HG03565 (cell line): ENCODE measurements around the gene CST9L.

Experiments
- ATAC-seq: cut with Tn5 transposase; IDR thresholded peaks from one replicate; pipeline ENCODE4 v1.9.1; 2021; ENCODE audit warnings: mild to moderate bottlenecking, moderate library complexity; ENCODE audit not compliant: unreplicated experiment

The CST9L gene

DNA sequence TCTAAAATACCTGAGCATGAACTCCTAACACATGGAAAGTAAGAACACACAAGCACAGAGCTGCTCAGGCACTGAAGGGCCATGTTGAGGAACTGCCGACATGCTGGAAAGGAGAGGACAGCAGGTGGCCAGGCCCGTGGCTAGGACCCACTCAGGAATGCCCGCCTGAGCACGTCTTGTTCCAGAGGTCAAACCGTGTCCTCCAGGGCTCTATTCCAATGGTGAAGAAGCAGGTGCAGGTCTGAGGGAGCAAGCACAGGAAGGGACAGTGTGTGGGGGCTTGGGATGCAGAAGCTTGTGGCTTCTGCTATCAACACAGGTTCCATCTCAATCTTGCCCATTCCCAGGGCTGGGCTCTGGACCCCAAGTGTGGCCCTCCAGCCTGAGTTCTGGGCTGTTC is 20.7 kb downstream of the CST9L start:
- ATAC-seq = no peak

- no peak for ATAC-seq
These were observed 21.7 kb downstream of the CST9L start for GRCh38 chr20:23546435-23547144.

- ATAC-seq = no peak
These were observed 24.2 kb downstream of the CST9L start for GRCh38 chr20:23544133-23544532.

- ATAC-seq = no peak
These were observed 25.5 kb downstream of the CST9L start for GRCh38 chr20:23542801-23543200.

DNA sequence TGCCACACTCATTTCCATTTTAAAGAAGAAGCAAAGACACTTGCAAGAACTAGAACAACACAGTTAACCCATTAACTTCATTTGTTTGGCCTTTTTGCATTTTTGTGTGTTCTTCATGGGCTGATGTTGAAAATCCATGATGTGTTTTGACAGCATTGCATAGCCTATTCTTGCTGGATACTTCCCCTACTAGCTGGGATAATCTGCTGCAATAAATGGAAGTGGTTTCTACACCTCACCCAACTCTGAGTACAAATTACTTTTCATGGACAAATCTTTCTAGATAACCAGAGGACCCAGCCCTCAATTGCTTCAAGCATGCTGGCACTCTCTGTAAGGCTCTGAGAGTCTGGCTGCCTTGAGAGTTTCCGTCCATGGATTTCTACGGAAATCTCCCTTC is 26.5 kb downstream of the CST9L start:
- no peak for ATAC-seq

DNA sequence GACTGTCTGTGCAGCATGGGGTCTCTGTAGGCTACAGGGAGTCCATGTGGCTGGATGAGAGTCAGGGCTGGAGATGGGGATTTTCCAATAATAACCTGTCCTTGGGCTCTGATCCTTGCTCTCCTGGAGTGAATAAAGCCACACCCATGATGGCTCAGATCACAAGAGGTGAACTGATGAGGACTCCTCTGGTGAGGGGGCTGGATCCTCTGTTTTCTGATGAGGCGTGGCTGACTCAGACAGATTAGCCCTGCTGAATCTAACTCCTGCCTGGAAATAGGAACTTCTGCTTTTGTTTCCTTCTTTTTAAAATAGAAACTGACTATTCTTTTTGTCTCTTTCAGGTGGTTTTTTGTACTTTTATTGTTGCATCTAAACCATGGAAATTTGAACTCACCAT is 27.0 kb downstream of the CST9L start:
- no peak for ATAC-seq

GRCh38 chr20:23540624-23541023 is 27.7 kb downstream of the CST9L start:
- ATAC-seq = no peak

- ATAC-seq = no peak
These were observed 31.3 kb downstream of the CST9L start for GRCh38 chr20:23537030-23537429.

- no peak for ATAC-seq
These were observed 31.8 kb downstream of the CST9L start for GRCh38 chr20:23536328-23536974.

DNA sequence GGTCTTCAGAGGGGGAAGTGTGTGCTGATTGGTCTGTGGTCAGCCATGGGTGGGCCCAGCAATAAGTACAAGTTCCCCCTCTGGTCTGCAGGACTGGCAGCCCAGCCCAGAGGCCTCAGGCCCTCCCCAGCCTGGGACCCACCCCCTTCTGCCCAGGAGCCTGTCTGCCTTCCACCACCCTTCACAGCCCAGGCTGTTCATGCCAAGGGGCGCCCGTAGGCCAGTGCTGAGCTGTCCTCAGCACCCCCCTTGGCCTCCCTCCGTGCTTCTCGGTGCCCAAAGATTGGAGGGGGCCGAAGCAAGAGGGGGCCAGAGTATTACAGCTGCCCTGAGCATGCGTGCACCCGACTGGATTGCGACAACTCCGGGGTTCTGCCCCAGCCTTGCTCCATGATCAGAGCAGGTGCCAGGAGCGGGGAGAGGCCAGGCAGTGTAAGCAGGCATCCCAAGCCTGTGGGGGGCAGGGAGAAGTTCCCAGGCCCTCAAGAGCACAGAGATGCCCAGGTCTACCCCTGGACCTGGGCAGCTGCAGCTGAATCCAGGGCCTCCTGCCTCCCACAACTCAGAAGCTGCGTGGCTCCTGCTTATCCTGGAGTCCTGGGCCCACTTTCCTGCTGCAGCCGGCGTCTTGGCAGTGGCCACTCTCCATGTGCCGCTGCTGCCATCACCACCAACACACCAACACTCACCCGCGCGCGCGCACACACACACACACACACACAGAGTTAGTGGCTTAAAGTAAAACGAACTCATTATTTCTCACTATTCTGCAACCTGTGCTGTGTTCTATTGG is 33.3 kb downstream of the CST9L start:
- ATAC-seq = no peak

DNA sequence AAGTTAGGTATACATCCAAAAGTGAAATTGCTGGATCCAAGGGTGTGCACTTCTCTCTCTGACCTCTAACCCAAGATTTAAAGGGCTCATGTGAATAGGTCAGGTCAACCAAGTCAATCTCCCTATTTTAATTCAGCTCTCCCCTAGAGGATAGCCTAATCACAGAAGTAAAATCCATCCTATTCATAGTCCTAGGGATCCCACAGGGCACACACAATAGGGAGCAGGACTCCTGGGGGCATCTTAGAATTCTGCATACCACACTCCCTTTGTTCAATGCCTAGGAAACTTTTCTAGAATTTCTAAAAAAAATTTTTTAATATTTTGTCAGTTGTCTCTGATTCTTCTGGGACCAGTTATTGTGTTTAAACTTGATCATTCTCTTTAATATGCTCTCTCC is 35.1 kb downstream of the CST9L start:
- no peak for ATAC-seq

DNA sequence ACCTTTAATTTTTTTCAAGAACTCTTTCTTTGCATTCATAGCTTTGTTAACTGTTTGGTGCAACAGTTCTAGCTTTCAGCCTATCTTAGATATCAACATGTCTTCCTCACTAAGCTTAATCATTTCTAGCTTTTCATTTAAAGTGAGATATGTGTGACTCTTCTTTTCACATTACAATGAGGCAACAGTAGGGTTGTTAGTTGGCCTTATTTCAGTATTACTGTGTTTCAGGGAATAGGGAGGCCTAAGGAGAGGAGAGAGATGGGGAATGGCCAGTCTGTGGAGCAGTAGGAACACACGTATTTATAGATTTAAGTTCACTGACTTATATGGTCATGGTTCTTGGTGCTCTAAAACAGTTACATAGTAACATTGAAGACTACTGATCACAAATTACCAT is 35.8 kb downstream of the CST9L start:
- ATAC-seq = no peak

GRCh38 chr20:23530937-23531567 is 37.2 kb downstream of the CST9L start:
- no peak for ATAC-seq

DNA sequence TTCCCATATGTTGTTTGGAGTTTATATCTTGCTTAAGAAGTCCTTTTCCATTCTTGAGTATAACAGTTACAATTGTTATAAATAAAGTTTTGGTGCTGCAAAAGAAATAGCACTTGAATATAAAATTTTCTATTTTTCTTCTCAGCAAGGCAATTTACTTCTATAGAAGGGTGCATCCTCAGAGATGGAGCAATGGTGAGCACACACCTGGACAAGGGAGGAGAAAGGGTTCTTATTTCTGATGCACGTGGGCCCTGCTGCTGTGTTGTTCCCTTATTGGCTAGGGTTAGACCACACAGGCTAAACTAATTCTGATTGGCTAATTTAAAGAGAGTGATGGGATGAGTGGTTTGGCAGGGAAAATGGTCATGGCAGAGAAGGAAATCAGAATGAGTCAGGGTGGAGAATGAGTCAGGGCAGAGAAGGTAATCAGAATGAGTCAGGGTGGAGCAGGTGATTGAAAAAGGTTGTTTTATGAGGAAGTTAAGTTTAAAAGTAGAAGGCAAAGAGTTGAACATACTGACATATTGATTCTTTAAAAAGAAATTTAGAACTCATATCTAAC is 39.3 kb downstream of the CST9L start:
- no peak for ATAC-seq

- ATAC-seq = no peak
These were observed 41.4 kb downstream of the CST9L start for GRCh38 chr20:23526850-23527249.

GRCh38 chr20:23524146-23524545 is 44.1 kb downstream of the CST9L start:
- ATAC-seq = no peak

- ATAC-seq = no peak
These were observed 48.1 kb downstream of the CST9L start for GRCh38 chr20:23520185-23520584.

- ATAC-seq = no peak
These were observed 48.7 kb downstream of the CST9L start for GRCh38 chr20:23519556-23519955.

DNA sequence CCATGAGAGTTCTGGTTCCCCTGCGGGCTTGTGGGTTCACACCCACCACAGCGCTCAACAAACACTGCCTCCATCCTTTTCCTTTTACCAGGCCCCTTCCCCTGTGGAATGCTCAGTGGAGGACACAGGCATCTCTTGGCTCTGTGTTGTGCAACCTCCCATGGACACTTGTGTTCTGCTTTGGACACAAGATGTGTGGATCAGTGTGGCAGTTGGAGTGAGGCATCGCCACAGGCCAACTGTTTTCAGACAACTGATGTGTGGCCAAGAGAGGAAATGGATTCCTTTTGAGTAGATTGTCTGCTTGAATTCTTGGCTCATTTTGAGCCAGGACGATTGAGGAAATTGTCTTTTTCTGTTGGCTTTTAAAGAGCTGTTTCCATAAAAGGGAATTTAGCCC is 50.6 kb downstream of the CST9L start:
- ATAC-seq = no peak

GRCh38 chr20:23515250-23515939 is 52.9 kb downstream of the CST9L start:
- no peak for ATAC-seq

GRCh38 chr20:23514848-23515247 is 53.4 kb downstream of the CST9L start:
- ATAC-seq = no peak
